Activated CD4-positive, alpha-beta T cell treated with anti-CD3 and anti-CD28 coated beads, Interleukin-2, amount 50 U/mL, for 48 hours (primary cell): ENCODE data around the gene SNX19.

ENCODE experiments used
- DNase-seq, 2 experiments: peaks; one replicate each; pipeline ENCODE4 v3.0.0-alpha.2; 2020

Gene SNX19

GRCh38 chr11:130837194-130837593 is 79.1 kb downstream of the SNX19 start:
- no peak for DNase-seq

DNA sequence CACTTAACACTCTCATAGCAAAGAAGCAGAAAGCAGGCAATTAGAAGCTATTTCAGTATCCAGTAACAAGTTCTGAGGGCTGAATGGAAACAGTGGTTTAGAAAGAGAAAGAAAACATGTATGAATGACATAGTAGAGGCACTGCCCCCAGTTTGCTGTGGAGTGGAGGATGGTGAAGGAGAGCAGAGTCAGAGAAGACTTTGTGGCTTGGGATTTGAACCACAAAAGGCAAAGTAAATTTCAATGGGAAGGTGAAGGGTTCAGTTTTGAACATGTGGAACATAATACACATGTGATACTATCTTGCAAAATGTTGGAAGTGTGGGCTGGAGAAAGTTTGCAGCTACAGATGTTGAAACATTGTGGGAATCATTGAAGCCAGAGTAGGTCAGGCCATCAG is 81.4 kb downstream of the SNX19 start:
- no peak for DNase-seq

DNA sequence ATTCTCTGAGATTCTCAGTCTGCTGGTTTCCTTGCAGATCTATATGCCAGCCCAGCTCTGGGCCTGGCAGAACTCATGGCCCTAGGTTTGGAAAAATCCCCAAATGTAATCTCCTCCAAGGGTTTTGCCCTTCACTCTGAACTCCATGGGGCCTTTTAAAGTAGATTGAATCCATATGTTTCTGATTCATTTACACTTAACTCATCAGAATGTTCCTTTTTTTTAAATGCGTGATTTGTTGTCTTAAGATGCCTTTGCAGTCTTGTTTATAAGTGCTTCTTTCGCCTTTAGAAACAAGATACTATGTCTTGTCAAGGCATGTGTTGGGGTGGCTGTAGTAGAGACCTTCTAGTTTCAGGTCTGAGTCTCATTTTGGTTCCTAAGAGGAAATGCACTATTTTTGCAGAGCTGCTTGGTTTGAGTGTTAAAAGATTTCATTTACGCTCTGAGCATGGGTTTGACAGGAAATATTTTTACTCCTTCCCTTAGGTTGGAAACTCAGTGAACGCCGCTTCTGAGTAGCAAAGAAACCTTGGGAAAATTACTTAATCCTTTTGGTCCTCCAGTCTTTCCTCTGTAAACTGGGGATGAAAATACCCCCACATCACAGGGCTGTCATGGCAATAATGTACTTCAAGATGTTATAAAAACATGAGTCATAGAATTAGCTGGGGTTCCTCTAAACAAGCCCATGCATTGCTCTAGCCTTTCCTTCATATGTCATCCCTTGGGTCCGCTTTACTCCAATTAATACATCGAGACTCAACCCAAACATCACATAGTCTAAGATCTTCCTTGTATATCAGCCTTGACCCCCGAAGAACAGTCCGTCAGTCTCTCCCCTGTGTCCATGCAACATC is 83.5 kb downstream of the SNX19 start:
- DNase-seq = no peak

GRCh38 chr11:130831976-130832375 is 84.3 kb downstream of the SNX19 start:
- DNase-seq = no peak

- DNase-seq = peak; percentile 7 to 19
Observed at GRCh38 chr11:130831506-130831905, 84.8 kb downstream of the SNX19 start.

GRCh38 chr11:130830566-130830965 is 85.7 kb downstream of the SNX19 start:
- no peak for DNase-seq

DNA sequence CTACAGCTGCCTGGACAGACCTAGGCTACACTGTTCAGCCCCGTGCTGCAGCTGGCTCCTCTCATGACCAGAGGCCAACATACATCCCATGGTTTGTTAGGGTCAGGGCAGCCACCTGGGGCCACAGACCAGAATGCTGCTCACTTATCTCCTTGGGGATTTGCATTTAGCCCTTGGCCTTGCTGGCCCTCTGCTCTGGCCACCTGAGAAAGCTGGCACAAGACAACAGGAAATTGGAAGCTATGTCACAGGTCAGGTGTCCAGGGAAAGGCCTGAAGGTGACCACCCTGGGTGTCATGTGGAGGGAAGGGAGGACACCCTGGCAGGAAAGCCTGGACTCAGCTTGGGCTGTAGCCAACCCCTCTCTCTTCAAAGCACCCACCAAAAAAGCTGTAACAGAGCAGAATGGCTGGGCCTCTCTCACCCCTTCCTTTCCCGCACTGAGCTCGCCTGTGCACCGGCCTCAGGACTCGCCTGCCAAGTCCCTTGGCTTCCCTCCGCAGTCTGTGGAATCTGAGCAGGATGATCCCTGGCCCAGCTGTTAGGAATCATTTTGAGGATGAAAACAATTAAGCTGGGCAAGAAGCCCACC is 86.3 kb downstream of the SNX19 start:
- no peak for DNase-seq

DNA sequence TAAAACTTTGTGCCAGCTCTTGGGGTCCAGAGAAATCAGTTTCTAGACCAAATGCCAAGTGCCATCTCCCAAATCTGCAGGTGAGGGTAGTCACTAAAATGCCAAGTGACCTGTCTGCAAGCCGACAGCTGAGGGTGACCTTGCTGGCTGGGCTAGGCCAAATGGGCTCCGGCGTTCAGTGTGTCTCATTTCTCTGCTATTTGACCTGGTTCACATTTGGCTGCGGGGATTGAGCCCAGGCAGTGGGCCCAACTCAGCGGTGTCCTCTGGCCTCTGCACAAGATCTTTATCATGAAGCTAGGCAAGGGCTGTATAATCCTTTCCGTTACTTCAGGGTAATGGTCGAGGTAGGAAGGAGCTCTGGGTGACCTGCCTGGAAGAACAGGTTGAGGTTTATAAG is 87.5 kb downstream of the SNX19 start:
- no peak for DNase-seq

- peak; percentile 11 to 13 for DNase-seq
Observed at GRCh38 chr11:130827451-130828377, 88.6 kb downstream of the SNX19 start.

GRCh38 chr11:130826572-130826971 is 89.7 kb downstream of the SNX19 start:
- no peak for DNase-seq

DNA sequence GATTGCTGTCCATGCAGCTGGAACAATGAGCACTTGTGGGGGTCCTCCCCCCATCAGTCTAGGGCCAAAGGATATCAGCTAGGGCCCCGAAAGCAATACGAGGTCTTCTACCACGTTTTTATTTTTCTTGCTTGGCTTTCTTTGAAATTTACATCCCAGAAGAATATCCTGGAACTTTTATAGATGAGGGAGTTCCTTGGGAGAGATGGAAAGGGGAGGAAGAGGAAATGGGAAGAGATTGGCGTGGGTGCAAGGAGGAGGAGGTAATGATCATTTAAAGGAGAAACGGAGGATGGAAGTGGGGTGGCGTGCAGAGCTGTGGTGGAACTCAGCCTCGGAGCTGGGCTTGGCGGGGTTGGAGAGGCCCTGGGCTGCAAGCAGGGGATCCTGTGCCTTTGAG is 90.3 kb downstream of the SNX19 start:
- DNase-seq = no peak

GRCh38 chr11:130825561-130825960 is 90.7 kb downstream of the SNX19 start:
- DNase-seq = no peak
